Effector memory CD4-positive, alpha-beta T cell (primary cell): ENCODE data around the gene HOMER3.

Experiments
- DNase-seq, 3 donors: peaks; one replicate each; pipeline ENCODE4 v3.0.0-alpha.2; 2020
- H3K27ac ChIP-seq: 2 replicates; pipeline ENCODE4 v1.7.0; 2013; ENCODE audit warnings: mild to moderate bottlenecking, low read length, moderate library complexity; ENCODE audit not compliant: insufficient read depth, poor library complexity, severe bottlenecking
- H3K27me3 ChIP-seq: replicated peaks from 2 replicates; pipeline ENCODE4 v1.7.0; 2013; ENCODE audit warnings: mild to moderate bottlenecking, low read length; ENCODE audit not compliant: insufficient read depth, control insufficient read depth, poor library complexity, severe bottlenecking
- H3K36me3 ChIP-seq: 2 replicates; pipeline ENCODE4 v1.7.0; 2013; ENCODE audit warnings: mild to moderate bottlenecking, low read length, moderate library complexity; ENCODE audit not compliant: control insufficient read depth, insufficient read depth
- H3K4me1 ChIP-seq: 2 replicates; pipeline ENCODE4 v1.7.0; 2013; ENCODE audit warnings: low read length, mild to moderate bottlenecking; ENCODE audit not compliant: control insufficient read depth, insufficient read depth, poor library complexity, severe bottlenecking
- H3K4me3 ChIP-seq: 2 replicates; pipeline ENCODE4 v1.7.0; 2013; ENCODE audit warnings: low read length, low read depth, mild to moderate bottlenecking; ENCODE audit not compliant: insufficient read depth, poor library complexity, severe bottlenecking
- H3K9me3 ChIP-seq: 2 replicates; pipeline ENCODE4 v1.7.0; 2013; ENCODE audit warnings: mild to moderate bottlenecking, low read length, moderate library complexity; ENCODE audit not compliant: control insufficient read depth

HOMER3 gene

GRCh38 chr19:18975011-18975410 is 34.0 kb upstream of the HOMER3 start:
- no peaks in the 10 kb centered on the region for H3K4me1 ChIP-seq
- DNase-seq: no peak
- no peaks in the 10 kb centered on the region for H3K27me3 ChIP-seq
- no peak overlapping the region for H3K4me3 ChIP-seq
- no peaks in the 10 kb centered on the region for H3K36me3 ChIP-seq
- no peak overlapping the region for H3K27ac ChIP-seq
- H3K9me3 ChIP-seq: no peaks in the 10 kb centered on the region

DNA sequence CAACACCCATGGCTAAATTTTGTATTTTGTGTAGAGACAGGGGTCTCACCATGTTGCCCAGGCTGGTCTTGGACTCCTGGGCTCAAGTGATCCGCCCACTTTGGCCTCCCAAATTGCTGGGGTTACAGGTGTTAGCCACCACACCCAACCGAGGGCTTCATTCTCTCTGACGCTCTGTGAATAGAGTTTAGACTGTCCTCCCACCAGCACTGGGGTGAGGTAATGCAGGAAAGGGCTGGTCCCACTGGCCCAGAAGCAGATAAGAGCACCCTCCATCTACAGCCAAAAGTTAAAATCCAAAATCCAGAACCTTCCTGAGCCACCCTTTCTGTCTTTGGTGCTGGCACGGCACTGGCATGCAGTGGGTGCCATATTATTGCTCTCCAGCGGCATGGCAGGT is 31.8 kb upstream of the HOMER3 start:
- Histone ChIP-seq H3K36me3 (no peaks in the 10 kb centered on the region), H3K4me3 (no peak overlapping the region), H3K9me3 (no peaks in the 10 kb centered on the region), H3K4me1 (no peaks in the 10 kb centered on the region), H3K27me3 (no peaks in the 10 kb centered on the region), H3K27ac (no peak overlapping the region)
- no peak for DNase-seq

DNA sequence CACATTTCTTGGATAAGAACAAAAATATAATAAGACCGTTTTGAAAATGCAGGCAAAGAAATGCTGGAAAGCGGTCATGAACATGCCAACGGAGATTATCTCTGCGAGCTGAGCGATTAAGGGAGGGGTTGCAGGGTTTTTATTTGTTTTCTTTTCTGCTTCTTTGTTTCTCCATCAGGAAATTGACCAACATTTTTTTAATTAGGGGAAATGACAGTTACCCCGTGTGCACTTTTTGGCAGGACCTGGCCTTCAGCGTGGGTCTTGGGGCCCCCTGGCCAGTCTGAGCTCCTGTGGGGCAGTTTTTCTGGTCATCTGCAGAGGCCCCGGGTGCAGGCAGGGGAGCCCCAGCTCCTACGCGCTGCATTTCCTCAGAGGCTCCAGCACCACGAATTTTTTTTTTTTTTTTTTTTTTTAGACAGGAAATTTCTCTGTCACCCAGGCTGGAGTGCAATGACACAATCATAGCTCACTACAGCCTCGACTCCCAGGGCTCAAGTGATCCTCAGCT is 31.3 kb upstream of the HOMER3 start:
- H3K36me3 ChIP-seq: no peaks in the 10 kb centered on the region
- H3K9me3 ChIP-seq: no peaks in the 10 kb centered on the region
- no peak for DNase-seq
- H3K4me1 ChIP-seq: no peaks in the 10 kb centered on the region
- no peak overlapping the region for H3K4me3 ChIP-seq
- no peaks in the 10 kb centered on the region for H3K27me3 ChIP-seq
- no peak overlapping the region for H3K27ac ChIP-seq

- no peak for DNase-seq
- H3K4me3 ChIP-seq: no peak overlapping the region
- no peaks in the 10 kb centered on the region for H3K36me3 ChIP-seq
- no peak overlapping the region for H3K27ac ChIP-seq
- no peaks in the 10 kb centered on the region for H3K4me1 ChIP-seq
- H3K9me3 ChIP-seq: no peaks in the 10 kb centered on the region
- no peaks in the 10 kb centered on the region for H3K27me3 ChIP-seq
Observed at GRCh38 chr19:18969931-18970659, 29.1 kb upstream of the HOMER3 start.

DNA sequence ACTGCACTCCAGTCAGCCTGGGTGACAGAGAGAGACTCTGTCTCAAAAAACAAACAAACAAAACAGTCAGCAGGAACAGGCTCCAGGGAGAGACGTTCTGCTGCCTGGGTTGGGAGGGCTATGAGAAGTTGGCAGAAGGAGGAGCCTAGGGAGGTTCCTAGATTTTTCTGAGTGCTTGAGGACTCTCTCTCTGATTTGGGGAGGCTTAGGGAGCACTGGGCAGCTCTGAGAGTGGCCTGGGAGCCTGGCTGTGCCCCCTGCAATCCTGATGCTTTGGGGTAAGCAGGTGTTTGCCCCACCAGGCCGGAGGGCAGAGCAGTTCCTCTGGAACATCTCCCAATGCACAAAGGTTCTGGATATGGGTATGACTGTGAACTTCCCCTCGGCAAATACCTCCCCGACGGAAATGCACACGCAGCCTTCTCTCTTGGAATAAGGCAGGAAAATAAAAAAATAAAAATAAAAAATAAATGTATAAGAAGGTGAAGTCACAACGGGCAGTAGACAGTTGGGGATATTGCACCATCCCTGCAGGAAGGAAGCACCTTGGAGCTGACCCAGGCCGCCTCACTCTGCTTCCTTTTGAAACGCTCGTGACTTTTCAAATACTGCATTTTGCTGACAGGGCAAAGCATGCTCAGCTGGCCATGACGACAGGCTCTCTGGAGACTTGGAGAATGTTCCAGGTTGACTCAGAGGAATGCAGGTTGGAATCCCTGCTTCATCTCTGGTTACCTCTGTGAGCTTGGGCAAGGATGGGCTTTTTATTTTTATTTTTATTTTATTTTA is 26.5 kb upstream of the HOMER3 start:
- Histone ChIP-seq H3K9me3 (no peaks in the 10 kb centered on the region), H3K36me3 (no peaks in the 10 kb centered on the region), H3K27ac (no peak overlapping the region), H3K4me3 (no peak overlapping the region), H3K27me3 (no peaks in the 10 kb centered on the region), H3K4me1 (no peaks in the 10 kb centered on the region)
- no peak for DNase-seq

DNA sequence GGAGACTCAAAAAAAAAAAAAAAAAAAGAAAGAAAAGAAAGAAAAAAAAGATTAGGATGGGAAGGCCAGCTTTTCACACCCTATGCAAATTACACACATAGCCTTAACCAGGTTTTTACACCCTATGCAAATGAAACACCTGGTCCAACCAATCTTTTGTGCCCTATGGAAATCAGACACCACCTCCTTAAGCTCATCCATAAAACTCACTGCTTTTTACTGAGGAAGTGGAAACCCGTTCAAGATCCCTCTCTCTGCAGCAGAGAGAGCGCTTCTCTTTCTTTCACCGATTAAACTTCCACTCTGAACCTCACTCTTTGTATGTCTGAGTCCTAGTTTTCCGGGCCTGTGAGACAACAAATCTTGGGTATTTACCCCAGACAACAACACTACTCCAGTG is 25.3 kb upstream of the HOMER3 start:
- Histone ChIP-seq H3K9me3 (no peaks in the 10 kb centered on the region), H3K27me3 (no peaks in the 10 kb centered on the region), H3K4me3 (no peak overlapping the region), H3K4me1 (no peaks in the 10 kb centered on the region), H3K36me3 (no peaks in the 10 kb centered on the region), H3K27ac (no peak overlapping the region)
- DNase-seq: no peak

GRCh38 chr19:18964121-18964520 is 23.1 kb upstream of the HOMER3 start:
- Histone ChIP-seq H3K36me3 (no peaks in the 10 kb centered on the region), H3K4me3 (no peak overlapping the region), H3K9me3 (no peaks in the 10 kb centered on the region), H3K27ac (no peak overlapping the region), H3K4me1 (no peaks in the 10 kb centered on the region), H3K27me3 (no peaks in the 10 kb centered on the region)
- DNase-seq: no peak

- no peak for DNase-seq
- H3K4me3 ChIP-seq: no peak overlapping the region
- H3K27me3 ChIP-seq: no peaks in the 10 kb centered on the region
- no peaks in the 10 kb centered on the region for H3K4me1 ChIP-seq
- no peak overlapping the region for H3K27ac ChIP-seq
- H3K36me3 ChIP-seq: no peaks in the 10 kb centered on the region
- H3K9me3 ChIP-seq: no peaks in the 10 kb centered on the region
Observed at GRCh38 chr19:18961767-18962620, 21.0 kb upstream of the HOMER3 start.

DNA sequence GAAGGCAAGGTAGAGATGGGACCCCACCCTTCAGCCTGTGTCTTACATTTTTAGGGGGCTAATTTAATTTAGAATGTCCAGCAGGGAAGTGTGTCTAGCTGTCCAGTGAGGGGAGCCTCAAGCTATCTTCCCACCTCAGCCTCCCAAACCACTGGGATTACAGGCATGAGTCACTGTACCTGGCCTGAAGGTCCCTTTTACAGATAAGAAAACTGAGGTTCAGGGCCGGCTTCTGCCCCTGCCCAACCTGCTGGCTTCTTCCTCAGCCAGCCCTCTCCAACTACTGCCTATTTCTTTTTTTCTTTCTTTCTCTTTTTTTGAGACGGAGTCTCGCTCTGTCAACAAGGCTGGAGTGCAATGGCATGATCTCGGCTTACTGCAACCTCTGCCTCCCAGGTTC is 19.4 kb upstream of the HOMER3 start:
- H3K27me3 ChIP-seq: no peaks in the 10 kb centered on the region
- H3K27ac ChIP-seq: no peak overlapping the region
- no peak overlapping the region for H3K4me3 ChIP-seq
- H3K9me3 ChIP-seq: no peaks in the 10 kb centered on the region
- no peaks in the 10 kb centered on the region for H3K36me3 ChIP-seq
- no peak for DNase-seq
- H3K4me1 ChIP-seq: no peaks in the 10 kb centered on the region
